Measurements from ENCODE around the gene METTL16.

Gene METTL16

GRCh38 chr17:2393954-2394749 lies 117.5 kb downstream of the METTL16 start:
- FAIRE-seq, result no peak

GRCh38 chr17:2393174-2393953 lies 118.3 kb downstream of the METTL16 start:
- no peak for FAIRE-seq

GRCh38 chr17:2392252-2393173 lies 119.2 kb downstream of the METTL16 start:
- FAIRE-seq, result no peak

- FAIRE-seq, result no peak
Observed at GRCh38 chr17:2391597-2392251, 120.0 kb downstream of the METTL16 start.

- FAIRE-seq, result no peak
Observed at GRCh38 chr17:2390199-2390836, 121.4 kb downstream of the METTL16 start.

GRCh38 chr17:2388683-2389055 lies 123.0 kb downstream of the METTL16 start:
- no peak for FAIRE-seq

GRCh38 chr17:2388020-2388682 lies 123.5 kb downstream of the METTL16 start:
- no peak for FAIRE-seq

- FAIRE-seq, result no peak
Observed at GRCh38 chr17:2387086-2388019, 124.3 kb downstream of the METTL16 start.

GRCh38 chr17:2386400-2387085 lies 125.1 kb downstream of the METTL16 start:
- FAIRE-seq, result no peak

GRCh38 chr17:2385240-2386210 lies 126.2 kb downstream of the METTL16 start:
- no peak for FAIRE-seq

- FAIRE-seq, result no peak
Observed at GRCh38 chr17:2384439-2385127, 127.1 kb downstream of the METTL16 start.

GRCh38 chr17:2383628-2384167 lies 128.0 kb downstream of the METTL16 start:
- FAIRE-seq, result no peak

- FAIRE-seq, result no peak
Observed at GRCh38 chr17:2380950-2381649, 130.6 kb downstream of the METTL16 start.

GRCh38 chr17:2380226-2380922 lies 131.3 kb downstream of the METTL16 start:
- FAIRE-seq, result no peak

GRCh38 chr17:2379489-2380225 lies 132.0 kb downstream of the METTL16 start:
- FAIRE-seq, result no peak
